ENCODE data around the gene CYB5B.

The CYB5B gene

GRCh38 chr16:69382421-69382820 is 42.0 kb upstream of the CYB5B start:
- Histone ChIP-seq H3K4ac (ENCODE audit: low read depth, low read length) (no peak overlapping the region), H3K27me3 (ENCODE audit: insufficient read depth, low read length, poor library complexity) (no peaks in the 10 kb centered on the region), H3K18ac (ENCODE audit: low read length) (no peak overlapping the region), H2AK5ac (ENCODE audit: low read length) (no peak overlapping the region), H2BK15ac (replicated peaks; ENCODE audit: low read depth) (no peak overlapping the region), H2BK5ac (ENCODE audit: low read length) (no peak overlapping the region), H3K4me1 (ENCODE audit: control insufficient read depth, low read depth, low read length) (peaks cover 2% of the 10 kb centered on the region), H4K5ac (ENCODE audit: low read length) (no peak overlapping the region), H3K56ac (ENCODE audit: low read length) (no peak overlapping the region), H3K4me2 (ENCODE audit: low read length) (no peak overlapping the region), H4K8ac (ENCODE audit: low read depth, low read length) (no peak overlapping the region), H2BK120ac (ENCODE audit: low read depth, low read length) (no peak overlapping the region), H3K79me2 (ENCODE audit: control insufficient read depth, insufficient read depth, low read length) (peaks cover 19% of the 10 kb centered on the region), H3K27ac (ENCODE audit: low read depth, low read length) (no peak overlapping the region), H3K4me3 (ENCODE audit: low read length) (no peak overlapping the region), H3K9ac (ENCODE audit: low read length) (no peak overlapping the region), H3K23ac (ENCODE audit: low read length) (no peak overlapping the region), H3K79me1 (ENCODE audit: low read length) (peaks cover 9% of the 10 kb centered on the region), H3K36me3 (ENCODE audit: control insufficient read depth, insufficient read depth, low read length) (peaks cover 6% of the 10 kb centered on the region)
- no CpG with 5 or more reads among the region's 2 CpGs for WGBS (ENCODE audit: extremely low coverage, insufficient coverage, low lambda C conversion rate)
- DNase-seq, result no peak

GRCh38 chr16:69384974-69385373 is 39.4 kb upstream of the CYB5B start:
- no peak overlapping the region for H3K18ac ChIP-seq (ENCODE audit: low read length)
- H3K4me3 ChIP-seq (ENCODE audit: low read length), result peak overlapping the region; percentile 87
- peaks cover 4% of the 10 kb centered on the region for H3K36me3 ChIP-seq (ENCODE audit: control insufficient read depth, insufficient read depth, low read length)
- H3K9ac ChIP-seq (ENCODE audit: low read length), result peak overlapping the region; percentile 90
- H2BK5ac ChIP-seq (ENCODE audit: low read length), result no peak overlapping the region
- H4K5ac ChIP-seq (ENCODE audit: low read length), result no peak overlapping the region
- H3K4me2 ChIP-seq (ENCODE audit: low read length), result peak overlapping the region; percentile 74
- H2AK5ac ChIP-seq (ENCODE audit: low read length), result no peak overlapping the region
- no peak overlapping the region for H3K27ac ChIP-seq (ENCODE audit: low read depth, low read length)
- H3K4me1 ChIP-seq (ENCODE audit: control insufficient read depth, low read depth, low read length), result peaks cover 2% of the 10 kb centered on the region
- H4K8ac ChIP-seq (ENCODE audit: low read depth, low read length), result no peak overlapping the region
- H3K79me1 ChIP-seq (ENCODE audit: low read length), result peaks cover 9% of the 10 kb centered on the region
- H3K79me2 ChIP-seq (ENCODE audit: control insufficient read depth, insufficient read depth, low read length), result peaks cover 19% of the 10 kb centered on the region
- WGBS (ENCODE audit: extremely low coverage, insufficient coverage, low lambda C conversion rate), result no CpG with 5 or more reads among the region's 6 CpGs
- no peak overlapping the region for H2BK120ac ChIP-seq (ENCODE audit: low read depth, low read length)
- H3K27me3 ChIP-seq (ENCODE audit: insufficient read depth, low read length, poor library complexity), result no peaks in the 10 kb centered on the region
- DNase-seq, result no peak
- peak overlapping the region; percentile 84 for H3K56ac ChIP-seq (ENCODE audit: low read length)
- no peak overlapping the region for H2BK15ac ChIP-seq (replicated peaks; ENCODE audit: low read depth)
- H3K23ac ChIP-seq (ENCODE audit: low read length), result no peak overlapping the region
- H3K4ac ChIP-seq (ENCODE audit: low read depth, low read length), result no peak overlapping the region

DNA sequence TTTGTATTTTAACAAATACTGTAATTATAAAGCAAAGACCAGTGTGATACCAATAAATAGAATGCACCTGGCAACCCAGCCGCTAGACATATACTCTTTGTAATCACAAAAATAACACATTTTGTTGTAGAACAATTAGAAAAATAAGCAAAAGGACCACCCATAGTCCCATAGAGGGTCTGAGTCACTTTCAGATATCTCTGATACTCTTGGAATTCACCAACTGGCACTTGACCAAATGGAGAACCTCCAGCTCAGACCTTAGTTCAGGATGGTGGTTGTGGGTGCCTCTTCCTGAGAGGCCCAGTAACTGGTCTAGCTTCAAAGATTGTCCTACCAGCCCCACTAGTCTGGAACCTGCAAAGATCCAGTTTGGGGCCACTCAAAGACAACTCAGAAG is 37.8 kb upstream of the CYB5B start:
- Histone ChIP-seq H3K79me1 (ENCODE audit: low read length) (peaks cover 9% of the 10 kb centered on the region), H3K27me3 (ENCODE audit: insufficient read depth, low read length, poor library complexity) (no peaks in the 10 kb centered on the region), H3K27ac (ENCODE audit: low read depth, low read length) (no peak overlapping the region), H3K23ac (ENCODE audit: low read length) (no peak overlapping the region), H2BK120ac (ENCODE audit: low read depth, low read length) (no peak overlapping the region), H4K8ac (ENCODE audit: low read depth, low read length) (no peak overlapping the region), H3K4me2 (ENCODE audit: low read length) (no peak overlapping the region), H4K5ac (ENCODE audit: low read length) (no peak overlapping the region), H3K79me2 (ENCODE audit: control insufficient read depth, insufficient read depth, low read length) (peaks cover 19% of the 10 kb centered on the region), H3K4me1 (ENCODE audit: control insufficient read depth, low read depth, low read length) (peaks cover 2% of the 10 kb centered on the region), H3K4me3 (ENCODE audit: low read length) (no peak overlapping the region), H3K4ac (ENCODE audit: low read depth, low read length) (no peak overlapping the region), H3K9ac (ENCODE audit: low read length) (no peak overlapping the region), H3K56ac (ENCODE audit: low read length) (no peak overlapping the region), H2AK5ac (ENCODE audit: low read length) (no peak overlapping the region), H2BK15ac (replicated peaks; ENCODE audit: low read depth) (no peak overlapping the region), H3K18ac (ENCODE audit: low read length) (no peak overlapping the region), H3K36me3 (ENCODE audit: control insufficient read depth, insufficient read depth, low read length) (peaks cover 4% of the 10 kb centered on the region), H2BK5ac (ENCODE audit: low read length) (no peak overlapping the region)
- DNase-seq, result no peak
- no CpG with 5 or more reads among the region's 1 CpG for WGBS (ENCODE audit: extremely low coverage, insufficient coverage, low lambda C conversion rate)

- Histone ChIP-seq H3K18ac (ENCODE audit: low read length) (no peak overlapping the region), H3K23ac (ENCODE audit: low read length) (no peak overlapping the region), H3K4me2 (ENCODE audit: low read length) (no peak overlapping the region), H4K5ac (ENCODE audit: low read length) (no peak overlapping the region), H3K4me1 (ENCODE audit: control insufficient read depth, low read depth, low read length) (no peaks in the 10 kb centered on the region), H3K27ac (ENCODE audit: low read depth, low read length) (no peak overlapping the region), H2BK5ac (ENCODE audit: low read length) (no peak overlapping the region), H2AK5ac (ENCODE audit: low read length) (no peak overlapping the region), H2BK120ac (ENCODE audit: low read depth, low read length) (no peak overlapping the region), H3K36me3 (ENCODE audit: control insufficient read depth, insufficient read depth, low read length) (no peaks in the 10 kb centered on the region), H3K27me3 (ENCODE audit: insufficient read depth, low read length, poor library complexity) (no peaks in the 10 kb centered on the region), H4K8ac (ENCODE audit: low read depth, low read length) (no peak overlapping the region), H3K4ac (ENCODE audit: low read depth, low read length) (no peak overlapping the region), H3K4me3 (ENCODE audit: low read length) (no peak overlapping the region), H3K79me2 (ENCODE audit: control insufficient read depth, insufficient read depth, low read length) (no peaks in the 10 kb centered on the region), H3K56ac (ENCODE audit: low read length) (no peak overlapping the region), H2BK15ac (replicated peaks; ENCODE audit: low read depth) (no peak overlapping the region), H3K79me1 (ENCODE audit: low read length) (no peaks in the 10 kb centered on the region), H3K9ac (ENCODE audit: low read length) (no peak overlapping the region)
- WGBS (ENCODE audit: extremely low coverage, insufficient coverage, low lambda C conversion rate), result no CpG with 5 or more reads among the region's 10 CpGs
- DNase-seq, result no peak
Measured at GRCh38 chr16:69393898-69394849, 30.2 kb upstream of the CYB5B start.

DNA sequence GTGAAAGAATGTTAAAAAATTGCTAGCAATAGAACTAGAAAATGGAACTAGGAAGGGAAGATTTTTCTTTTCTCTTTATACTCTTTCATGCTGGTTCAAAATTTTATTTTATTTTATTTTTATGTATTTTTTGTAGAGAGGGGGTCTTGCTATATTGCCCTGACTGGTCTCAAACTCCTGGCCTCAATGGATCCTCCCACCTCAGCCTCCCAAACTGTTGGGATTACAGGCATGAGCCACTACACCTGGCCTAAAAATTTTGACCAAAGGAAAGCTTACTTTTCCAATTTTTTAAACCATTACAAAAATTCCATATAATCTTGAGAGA is 28.6 kb upstream of the CYB5B start:
- Histone ChIP-seq H3K79me1 (ENCODE audit: low read length) (no peaks in the 10 kb centered on the region), H3K4ac (ENCODE audit: low read depth, low read length) (no peak overlapping the region), H3K27ac (ENCODE audit: low read depth, low read length) (no peak overlapping the region), H4K8ac (ENCODE audit: low read depth, low read length) (no peak overlapping the region), H3K4me2 (ENCODE audit: low read length) (no peak overlapping the region), H3K27me3 (ENCODE audit: insufficient read depth, low read length, poor library complexity) (no peaks in the 10 kb centered on the region), H2BK120ac (ENCODE audit: low read depth, low read length) (no peak overlapping the region), H2BK15ac (replicated peaks; ENCODE audit: low read depth) (no peak overlapping the region), H2BK5ac (ENCODE audit: low read length) (no peak overlapping the region), H4K5ac (ENCODE audit: low read length) (no peak overlapping the region), H2AK5ac (ENCODE audit: low read length) (no peak overlapping the region), H3K23ac (ENCODE audit: low read length) (no peak overlapping the region), H3K4me3 (ENCODE audit: low read length) (no peak overlapping the region), H3K18ac (ENCODE audit: low read length) (no peak overlapping the region), H3K79me2 (ENCODE audit: control insufficient read depth, insufficient read depth, low read length) (no peaks in the 10 kb centered on the region), H3K4me1 (ENCODE audit: control insufficient read depth, low read depth, low read length) (no peaks in the 10 kb centered on the region), H3K56ac (ENCODE audit: low read length) (no peak overlapping the region), H3K36me3 (ENCODE audit: control insufficient read depth, insufficient read depth, low read length) (no peaks in the 10 kb centered on the region), H3K9ac (ENCODE audit: low read length) (no peak overlapping the region)
- no peak for DNase-seq
